Measurements from ENCODE around the gene CT45A1. TPM values are rescaled to one million over a fixed set of nuclear protein-coding genes. Genes with fewer than 3 reads are reported as not detected.
A peak's percentile ranks its signal among the peaks of the same experiment; 100 is the strongest.
"Not testable (repeated sequence)": the region's sequence is repeated elsewhere in the genome, so short reads cannot be mapped to it uniquely, and the experiment has no call there.

Gene CT45A1
- not detected in 2 replicates for polyA plus RNA-seq (2011; rRNA removed)
- polyA minus RNA-seq (2011; rRNA and poly(A)+ RNA removed), result not detected in 2 replicates

GRCh38 chrX:135713183-135713689 is at the start of gene CT45A1:
Gene CT45A1 (plus strand): TSS chrX:135713639. CDS start chrX:135718941, 5,302 bp downstream.
- H3K27me3 ChIP-seq (ENCODE audit: control insufficient read depth, insufficient read depth, low read length); H3K4me3 ChIP-seq (ENCODE audit: low read depth, low read length); H3K27ac ChIP-seq (ENCODE audit: low read depth, low read length); CTCF ChIA-PET; POLR2A ChIA-PET; DNase-seq (ENCODE audit: low read depth, low spot score); H3K9me3 ChIP-seq (ENCODE audit: control insufficient read depth, insufficient read depth, low read length): not testable (repeated sequence)

GRCh38 chrX:135672979-135673378 is 40.5 kb upstream of the CT45A1 start:
- CTCF ChIA-PET; H3K9me3 ChIP-seq (ENCODE audit: control insufficient read depth, insufficient read depth, low read length); H3K4me3 ChIP-seq (ENCODE audit: low read depth, low read length); POLR2A ChIA-PET; DNase-seq (ENCODE audit: low read depth, low spot score); H3K27me3 ChIP-seq (ENCODE audit: control insufficient read depth, insufficient read depth, low read length); H3K27ac ChIP-seq (ENCODE audit: low read depth, low read length): not testable (repeated sequence)

GRCh38 chrX:135688137-135688536 is 25.3 kb upstream of the CT45A1 start:
- CTCF ChIA-PET, result no interaction called here
- no peak for DNase-seq (ENCODE audit: low read depth, low spot score)
- no peak overlapping the region for H3K4me3 ChIP-seq (ENCODE audit: low read depth, low read length)

GRCh38 chrX:135695471-135695870 is 18.0 kb upstream of the CT45A1 start:
- TF ChIP-seq CTCF (IDR thresholded peaks at IDR 0.05; ENCODE audit: low read depth, low read length), result no peak
- ChIA-PET CTCF (no interaction called here), POLR2A (no interaction called here)
- Histone ChIP-seq H3K27ac (ENCODE audit: low read depth, low read length) (no peak overlapping the region), H3K27me3 (ENCODE audit: control insufficient read depth, insufficient read depth, low read length) (no peaks in the 10 kb centered on the region), H3K4me3 (ENCODE audit: low read depth, low read length) (no peak overlapping the region), H3K9me3 (ENCODE audit: control insufficient read depth, insufficient read depth, low read length) (no peaks in the 10 kb centered on the region)
- no peak for DNase-seq (ENCODE audit: low read depth, low spot score)

More at GRCh38 chrX:135688137-135688536, 25.3 kb upstream of the CT45A1 start:
- Histone ChIP-seq H3K27ac (ENCODE audit: low read depth, low read length) (no peak overlapping the region), H3K27me3 (ENCODE audit: control insufficient read depth, insufficient read depth, low read length) (no peaks in the 10 kb centered on the region), H3K9me3 (ENCODE audit: control insufficient read depth, insufficient read depth, low read length) (no peaks in the 10 kb centered on the region)
- POLR2A ChIA-PET, result no interaction called here
- TF ChIP-seq CTCF (IDR thresholded peaks at IDR 0.05; ENCODE audit: low read depth, low read length), result 0 out of 2 replicates have a peak, but pooled peaks have one; percentile 7

- CTCF ChIA-PET, result no interaction called here
Observed at GRCh38 chrX:135697601-135698000, 15.8 kb upstream of the CT45A1 start.

GRCh38 chrX:135698924-135699323 is 14.5 kb upstream of the CT45A1 start:
- Histone ChIP-seq H3K27me3 (ENCODE audit: control insufficient read depth, insufficient read depth, low read length) (no peaks in the 10 kb centered on the region), H3K4me3 (ENCODE audit: low read depth, low read length) (no peak overlapping the region), H3K27ac (ENCODE audit: low read depth, low read length) (no peak overlapping the region), H3K9me3 (ENCODE audit: control insufficient read depth, insufficient read depth, low read length) (no peaks in the 10 kb centered on the region)
- POLR2A ChIA-PET, result no interaction called here
- CTCF ChIA-PET, result no interaction called here
- no peak for DNase-seq (ENCODE audit: low read depth, low spot score)
- TF ChIP-seq CTCF (IDR thresholded peaks at IDR 0.05; ENCODE audit: low read depth, low read length), result no peak

More at GRCh38 chrX:135697601-135698000, 15.8 kb upstream of the CT45A1 start:
- Histone ChIP-seq H3K27ac (ENCODE audit: low read depth, low read length) (no peak overlapping the region), H3K4me3 (ENCODE audit: low read depth, low read length) (no peak overlapping the region), H3K27me3 (ENCODE audit: control insufficient read depth, insufficient read depth, low read length) (no peaks in the 10 kb centered on the region), H3K9me3 (ENCODE audit: control insufficient read depth, insufficient read depth, low read length) (no peaks in the 10 kb centered on the region)
- POLR2A ChIA-PET, result no interaction called here
- DNase-seq (ENCODE audit: low read depth, low spot score), result no peak
- no peak for TF ChIP-seq CTCF (IDR thresholded peaks at IDR 0.05; ENCODE audit: low read depth, low read length)
